GM11168 (cell line): ENCODE results near the gene KLK12.
"Not testable (repeated sequence)": the region's sequence is repeated elsewhere in the genome, so short reads cannot be mapped to it uniquely, and the experiment has no call there.

Experiments used
- in situ Hi-C: fragments of 300-500 bp; cut with MboI; formaldehyde crosslinking; loops from one replicate; pipeline ENCODE4 v1.12.0; 2022; ENCODE audit warnings: low sequenced_read_pairs; ENCODE audit not compliant: unreplicated experiment

KLK12 gene

DNA sequence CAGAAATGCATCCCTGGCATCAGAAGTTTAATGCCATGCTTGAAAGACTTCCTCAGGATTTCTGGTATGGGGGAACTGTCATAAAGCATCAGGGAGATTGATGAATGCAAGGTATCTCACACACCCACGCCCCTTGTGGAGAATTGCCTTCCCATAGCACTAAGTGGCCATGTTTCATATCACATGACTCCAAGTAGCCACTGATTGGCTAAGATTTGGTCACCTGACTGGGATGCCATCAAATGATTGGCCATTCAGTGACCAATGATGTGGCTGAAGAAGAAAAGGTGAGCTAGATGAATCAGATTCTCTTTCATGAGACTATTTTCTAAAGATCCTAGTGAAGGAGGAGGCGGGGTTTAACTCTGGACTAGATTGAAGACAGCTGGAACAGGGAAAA, 40.7 kb downstream of the KLK12 start:
- in situ Hi-C loops = no loop called here

DNA sequence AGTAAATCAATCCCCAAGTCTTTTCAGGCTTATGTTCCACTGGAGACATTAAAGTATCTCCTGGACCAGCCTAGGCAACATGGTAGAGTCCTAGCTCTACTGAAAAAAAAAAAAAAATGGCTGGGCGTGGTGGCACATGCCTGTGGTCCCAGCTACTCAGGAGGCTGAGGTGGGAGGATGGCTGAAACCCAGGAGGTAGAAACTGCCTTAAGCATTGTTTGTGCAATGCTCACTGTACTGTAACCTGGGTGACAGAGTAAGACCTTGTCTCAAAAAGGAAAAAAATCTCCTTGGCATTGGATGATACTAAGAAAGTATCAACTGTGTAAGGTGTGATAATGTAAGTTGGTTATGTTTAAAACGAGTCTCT, 42.2 kb downstream of the KLK12 start:
- in situ Hi-C loops = no loop called here

DNA sequence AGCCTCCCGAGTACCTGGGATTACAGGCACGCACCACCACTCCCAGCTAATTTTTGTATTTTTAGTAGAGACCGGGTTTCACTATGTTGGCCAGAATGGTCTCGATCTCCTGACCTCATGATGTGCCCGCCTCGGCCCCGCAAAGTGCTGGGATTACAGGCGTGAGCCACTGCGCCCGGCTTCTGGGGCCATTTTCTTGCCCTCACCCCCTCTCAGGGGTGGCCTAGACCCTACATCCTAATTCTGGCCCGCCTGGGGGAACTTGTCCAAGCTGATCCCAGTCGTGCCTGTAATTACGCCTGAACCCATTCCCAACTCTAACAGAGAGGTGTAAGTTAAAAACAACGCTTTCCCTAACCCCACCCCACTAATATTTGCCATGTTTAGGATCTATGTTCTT, 50.4 kb downstream of the KLK12 start:
- in situ Hi-C loops = not testable (repeated sequence)

DNA sequence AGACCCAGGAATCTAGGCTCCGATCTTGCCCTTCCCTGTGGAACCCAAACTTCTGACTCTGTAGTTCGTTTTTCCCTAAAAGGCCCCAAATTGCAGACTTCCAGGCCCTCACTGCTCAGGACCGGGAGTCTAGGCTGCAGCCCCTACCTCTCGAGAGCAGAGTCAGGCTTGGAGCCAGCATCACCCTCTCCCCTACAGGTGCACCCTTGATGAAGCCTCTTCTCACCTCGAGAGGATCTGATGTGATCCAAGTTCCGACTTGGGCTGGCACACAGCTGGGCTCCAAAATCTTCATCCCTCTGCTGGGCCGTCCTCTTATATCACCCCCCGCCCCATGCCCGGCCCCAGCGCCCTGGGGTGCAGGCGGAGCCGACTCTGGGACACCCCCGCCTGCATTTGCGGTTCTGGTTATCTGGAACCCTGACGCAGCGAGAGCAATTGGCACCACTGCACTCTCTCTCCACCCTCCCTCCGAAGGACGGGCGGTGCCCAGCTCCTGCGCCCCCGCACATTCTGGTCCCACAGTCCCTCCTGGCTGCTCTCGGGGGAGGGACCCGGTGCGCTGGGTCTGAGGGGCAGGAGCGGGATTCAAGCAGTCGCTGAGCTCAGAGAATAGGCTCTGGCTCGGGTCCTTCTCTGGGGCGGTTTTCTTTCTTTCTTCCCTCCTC, 51.0 kb downstream of the KLK12 start, which contains the start of gene KLK7:
Gene KLK7 (minus strand): TSS at position 293 of the 668 bp plus-strand sequence. CDS start 1,518 bp downstream, outside the sequence.
- in situ Hi-C loops = no loop called here

DNA sequence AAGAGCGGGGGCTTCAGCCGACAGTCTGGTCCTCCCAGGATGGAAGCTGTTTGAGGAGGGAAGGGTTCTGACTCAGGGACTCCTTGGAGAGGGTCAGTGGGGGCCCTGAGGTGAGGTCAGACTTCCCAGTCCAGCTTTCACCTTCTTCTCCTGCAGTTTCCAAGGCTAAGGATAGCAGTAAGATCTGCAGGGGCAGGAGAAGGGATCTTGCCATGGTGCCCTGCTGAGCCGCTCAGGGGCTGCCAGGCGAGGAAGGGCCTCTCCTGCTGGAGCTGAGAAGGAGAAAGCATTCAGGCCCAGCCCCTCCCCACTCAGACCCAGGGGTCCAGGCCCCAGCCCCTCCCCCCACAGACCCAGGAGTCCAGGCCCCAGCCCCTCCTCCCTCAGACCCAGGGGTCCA, 52.6 kb downstream of the KLK12 start:
- in situ Hi-C loops = no loop called here

DNA sequence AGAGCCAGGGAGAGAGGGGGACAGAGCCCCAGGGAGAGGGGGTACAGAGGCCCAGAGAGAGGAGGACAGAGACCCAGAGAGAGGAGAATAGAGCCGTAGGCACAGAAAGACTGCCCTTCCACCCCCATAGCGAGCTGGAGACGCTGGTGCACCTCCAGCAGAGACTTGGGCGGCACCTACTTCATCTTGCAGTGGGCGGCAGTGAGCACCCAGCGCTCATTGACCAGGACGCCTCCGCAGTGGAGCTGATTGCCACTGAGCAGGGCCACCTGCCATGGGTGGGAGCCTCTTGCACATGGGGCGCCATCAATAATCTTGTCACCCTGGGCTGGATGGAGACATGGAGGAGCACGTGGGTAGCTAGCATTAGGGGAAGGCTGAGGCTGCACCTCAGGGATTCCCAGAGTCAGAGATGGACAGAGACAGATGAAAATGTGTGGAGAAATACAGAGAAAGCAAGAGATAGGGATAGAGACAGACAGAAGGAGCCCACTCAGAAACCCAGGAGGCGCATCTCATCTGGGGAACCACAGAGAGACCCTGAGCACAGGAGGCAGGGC, 53.1 kb downstream of the KLK12 start:
- in situ Hi-C loops = no loop called here

DNA sequence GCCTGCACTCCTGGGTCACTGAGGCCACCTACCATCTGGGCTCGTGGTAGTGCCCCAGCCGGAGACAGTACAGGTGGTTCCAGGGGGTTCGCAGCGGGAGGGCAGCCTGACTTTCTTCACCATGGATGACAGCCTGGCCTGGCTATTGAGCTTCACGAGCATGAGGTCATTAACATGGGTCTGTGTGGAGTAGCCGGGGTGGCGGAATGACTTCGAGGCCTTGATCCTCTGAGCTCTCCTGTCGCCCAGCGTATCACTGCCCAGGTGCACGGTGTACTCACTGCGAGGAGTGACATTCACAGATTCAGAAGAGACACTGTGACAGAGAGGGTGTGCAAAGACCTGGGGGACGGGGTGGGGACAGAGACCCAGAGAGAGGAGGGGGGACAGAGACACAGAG, 54.6 kb downstream of the KLK12 start:
- in situ Hi-C loops = no loop called here

DNA sequence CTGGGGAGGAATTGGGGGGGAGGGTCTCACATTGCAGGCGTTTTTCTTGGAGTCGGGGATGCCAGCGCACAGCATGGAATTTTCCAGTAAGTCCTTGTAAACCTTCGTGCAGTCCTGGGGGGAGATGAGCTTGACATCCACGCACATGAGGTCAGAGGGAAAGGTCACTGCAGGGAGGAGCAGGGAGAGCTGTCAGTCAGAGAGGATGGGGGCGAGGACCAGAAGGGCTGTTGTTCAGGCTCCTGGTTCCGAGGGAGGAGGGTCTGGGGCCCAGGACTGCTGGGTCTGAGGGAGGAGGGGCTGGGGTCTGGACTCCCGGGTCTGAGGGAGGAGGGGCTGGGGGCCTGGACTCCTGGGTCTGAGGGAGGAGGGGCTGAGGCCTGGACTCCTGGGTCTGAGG, 55.0 kb downstream of the KLK12 start:
- in situ Hi-C loops = no loop called here
